A549 treated with Hydrocortisone at 1 μM for 4 hours (cell line): Measurements from ENCODE around the gene SNRPD3. TPM values are rescaled to one million over a fixed set of nuclear protein-coding genes. Genes with fewer than 3 reads are reported as not detected.

ENCODE experiments used
- total RNA-seq: library from RNA; stranded (reverse); fragments of 200-300 nt; extraction: Qiagen RNA extraction; gene quantifications from 5 replicates; pipeline ENCODE4 v1.2.3, GENCODE V29; 2022

The SNRPD3 gene
- total RNA-seq, result 139 to 210 TPM (median 147 TPM) in 5 replicates

DNA sequence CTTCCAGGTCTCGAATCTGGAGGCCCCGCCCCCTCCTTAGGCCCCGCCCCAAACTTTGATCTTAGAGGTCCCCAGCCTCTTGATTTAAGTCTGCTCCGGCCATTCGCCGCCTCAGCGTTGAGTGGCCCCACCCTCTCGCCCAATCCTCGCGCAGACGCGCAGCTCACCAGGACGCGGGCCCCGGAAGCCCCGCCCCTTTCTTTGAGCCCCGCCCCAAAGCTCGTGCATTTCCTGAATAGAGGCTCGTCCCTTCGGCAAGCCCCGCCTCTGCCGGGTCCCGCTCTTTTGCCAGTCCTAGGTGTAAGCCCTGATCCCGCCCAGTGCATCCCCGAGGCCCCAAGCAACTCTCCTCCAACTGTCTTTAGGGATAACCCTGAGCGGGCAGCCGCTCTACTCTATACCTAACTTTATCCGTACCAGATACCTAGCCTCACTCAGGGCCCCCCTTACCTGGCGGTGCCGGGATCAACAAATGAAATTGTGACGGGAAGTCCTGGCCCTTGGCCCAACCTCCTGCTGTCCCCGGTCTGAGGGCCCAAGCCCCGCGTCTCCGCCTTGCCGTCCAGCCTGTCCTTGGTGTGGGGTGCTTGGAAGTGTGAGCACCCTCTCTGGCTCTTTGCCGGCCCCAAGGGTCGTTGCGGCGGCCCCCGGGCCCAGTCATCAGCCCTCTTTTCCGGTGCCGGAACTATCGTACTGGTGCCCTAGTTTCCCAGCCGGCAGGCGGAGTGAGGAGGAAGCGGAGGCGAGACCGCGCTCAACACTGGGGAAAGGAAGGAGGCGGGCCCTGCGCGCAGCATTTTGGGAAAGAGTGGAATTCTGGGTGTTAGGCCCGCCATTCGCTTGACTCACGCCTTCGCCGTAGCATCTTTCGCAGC lies at the start of gene SNRPD3:
Gene SNRPD3 (plus strand): TSS at position 835 of the 875 bp plus-strand sequence. CDS start 1,676 bp downstream, outside the sequence.

DNA sequence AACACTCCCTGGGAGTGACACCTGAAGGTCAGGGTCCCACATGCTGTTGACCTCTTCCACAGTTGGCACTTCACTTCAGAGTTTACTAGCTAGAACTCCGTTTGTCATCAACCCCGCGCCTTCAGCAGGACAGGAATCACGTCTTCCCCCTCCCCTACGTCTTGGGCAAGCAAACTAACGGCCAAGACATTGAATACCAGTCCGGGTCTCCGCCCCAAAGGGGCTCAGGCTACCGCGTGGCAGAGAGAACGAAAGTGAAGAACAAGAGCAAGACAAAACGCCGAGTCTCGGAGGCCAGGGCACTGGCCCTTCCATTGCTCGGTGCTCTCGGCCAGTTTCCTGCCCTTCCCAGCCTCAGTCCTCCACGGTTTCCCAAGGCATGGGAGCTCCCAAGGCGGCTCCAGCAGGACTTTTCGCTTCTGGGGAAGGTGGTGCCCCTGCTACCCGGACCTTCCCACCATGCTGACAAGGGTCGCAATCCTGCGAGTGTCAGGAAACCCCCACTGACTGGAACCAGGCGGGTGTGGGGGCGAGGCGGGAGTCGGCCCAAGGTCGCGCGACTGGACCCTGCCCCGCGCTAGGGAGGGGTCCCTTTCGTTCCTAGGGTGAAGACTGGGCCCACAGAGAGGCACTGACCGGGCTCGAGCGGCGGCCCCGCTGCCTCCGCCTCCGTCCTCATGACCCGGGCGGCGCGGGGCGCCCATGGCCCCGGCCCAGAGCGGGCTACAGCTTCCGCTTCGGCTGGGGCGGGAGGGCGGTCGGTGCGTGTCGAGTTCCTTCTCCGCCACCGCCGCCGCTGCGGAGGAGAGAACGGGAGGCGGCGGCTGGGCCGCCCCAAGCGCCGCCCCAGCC lies 1.3 kb upstream of the SNRPD3 start, which contains the start of gene GUCD1:
Gene GUCD1 (minus strand): TSS at position 826 of the 852 bp plus-strand sequence. CDS start 147 bp downstream, at position 679.

DNA sequence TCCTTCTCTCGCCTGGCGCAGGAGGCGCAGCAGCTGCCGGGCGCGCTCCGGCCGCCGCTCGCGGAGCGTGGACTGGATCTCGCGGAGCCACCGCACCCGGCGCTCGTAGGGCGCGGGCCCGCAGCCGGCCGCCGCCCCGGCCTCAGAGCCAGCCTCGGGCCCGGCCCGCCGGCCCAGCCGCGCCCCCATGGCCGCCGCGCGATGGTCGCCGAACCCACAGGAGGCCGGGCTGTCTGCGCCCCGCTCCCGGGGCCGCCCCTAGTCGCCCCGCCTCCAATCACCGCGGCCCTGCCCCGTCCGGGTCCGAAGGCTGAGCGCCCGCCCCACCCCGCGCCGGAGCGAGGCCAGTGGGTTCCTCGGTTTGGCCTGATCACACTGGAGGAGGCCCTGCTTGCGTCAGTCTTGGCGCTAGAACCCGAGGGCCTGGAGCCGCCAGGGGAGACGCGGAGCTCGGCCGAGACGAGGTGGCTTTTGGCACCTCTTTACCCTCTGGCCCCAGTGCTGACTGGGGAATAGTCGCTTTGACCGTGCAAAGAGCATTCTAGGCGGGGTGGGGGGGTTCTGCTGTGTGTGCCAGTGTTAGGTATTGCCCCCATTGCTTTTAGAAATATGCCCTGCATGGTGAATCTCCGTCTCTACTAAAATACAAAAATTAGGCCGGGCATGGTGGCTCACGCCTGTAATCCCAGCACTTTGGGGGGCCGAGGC lies 37.2 kb downstream of the SNRPD3 start, which contains the start of gene LRRC75B:
Gene LRRC75B (minus strand): TSS at position 223 of the 708 bp plus-strand sequence. CDS start 34 bp downstream, at position 189.

DNA sequence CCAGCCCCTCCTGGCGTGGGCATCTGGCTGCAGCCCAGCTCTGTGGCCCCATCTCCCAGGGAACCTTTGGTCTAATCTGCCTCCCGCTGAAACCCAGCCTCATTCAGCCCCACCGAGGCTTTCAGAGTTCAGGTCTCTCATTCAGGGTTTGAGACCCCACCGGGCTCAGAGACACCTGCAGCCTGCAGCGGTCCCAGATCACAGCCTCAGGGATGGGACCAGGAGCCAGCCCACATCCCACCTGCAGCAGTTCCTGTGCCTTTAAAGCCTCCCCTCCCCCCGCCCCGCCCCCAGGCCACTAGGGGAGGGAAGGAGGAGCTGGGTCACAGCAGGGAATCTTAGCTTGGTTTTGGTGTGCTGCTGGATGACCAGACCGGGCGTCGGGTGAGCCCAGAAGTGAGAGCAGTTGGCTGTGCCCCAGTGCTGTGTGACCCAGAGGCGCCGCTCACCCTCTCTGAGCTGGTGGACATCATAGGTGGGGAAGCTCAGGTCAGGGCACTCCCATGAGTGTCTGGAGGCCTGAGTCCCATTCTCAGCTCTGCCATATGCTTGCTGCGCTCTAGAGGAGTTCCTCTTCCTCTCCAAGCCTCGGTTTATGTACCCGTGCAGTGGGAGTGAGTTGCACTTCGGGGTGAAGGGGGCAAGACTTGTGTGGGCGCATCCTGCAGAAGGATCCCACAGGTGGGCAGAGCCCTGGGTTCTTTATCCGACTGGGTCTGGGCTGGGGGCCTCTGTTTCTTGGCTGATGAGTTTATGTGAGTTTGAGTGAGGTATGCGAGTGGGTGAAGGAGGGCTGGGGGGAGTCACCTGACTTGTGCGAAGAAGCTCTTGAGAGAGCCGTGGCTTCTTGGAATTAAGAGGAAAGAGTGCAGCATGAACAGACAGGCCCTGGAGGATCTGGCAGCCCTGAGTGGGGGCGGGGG lies 47.3 kb downstream of the SNRPD3 start, which contains the start of gene GGT1:
Gene GGT1 (plus strand): TSS at position 347 of the 923 bp plus-strand sequence. CDS start 7,889 bp downstream, outside the sequence.

Other genes starting within 250 kb of the SNRPD3 start
- 0.47 to 1.2 TPM (median 0.84 TPM) in 5 replicates for gene ADORA2A, start 128.4 kb upstream of the SNRPD3 start, total RNA-seq
- gene UPB1, start 60.7 kb upstream of the SNRPD3 start, total RNA-seq, result not detected in 5 replicates
- gene GUCD1, start 861 bp upstream of the SNRPD3 start, total RNA-seq, result 45.9 to 55.0 TPM (median 47.7 TPM) in 5 replicates
- 5.2 to 8.9 TPM (median 8.1 TPM) in 5 replicates for gene LRRC75B, start 37.1 kb downstream of the SNRPD3 start, total RNA-seq
- gene GGT1, start 47.2 kb downstream of the SNRPD3 start, total RNA-seq, result 94.2 to 106 TPM (median 96.3 TPM) in 5 replicates
- gene PIWIL3, start 218.7 kb downstream of the SNRPD3 start, total RNA-seq, result not detected in 5 replicates